Measurements from ENCODE around the gene CAPZA2.
"Not testable (repeated sequence)": the region's sequence is repeated elsewhere in the genome, so short reads cannot be mapped to it uniquely, and the experiment has no call there.

Gene CAPZA2
- total RNA-seq, result 71.4 to 113 reads per million in 2 donors

DNA sequence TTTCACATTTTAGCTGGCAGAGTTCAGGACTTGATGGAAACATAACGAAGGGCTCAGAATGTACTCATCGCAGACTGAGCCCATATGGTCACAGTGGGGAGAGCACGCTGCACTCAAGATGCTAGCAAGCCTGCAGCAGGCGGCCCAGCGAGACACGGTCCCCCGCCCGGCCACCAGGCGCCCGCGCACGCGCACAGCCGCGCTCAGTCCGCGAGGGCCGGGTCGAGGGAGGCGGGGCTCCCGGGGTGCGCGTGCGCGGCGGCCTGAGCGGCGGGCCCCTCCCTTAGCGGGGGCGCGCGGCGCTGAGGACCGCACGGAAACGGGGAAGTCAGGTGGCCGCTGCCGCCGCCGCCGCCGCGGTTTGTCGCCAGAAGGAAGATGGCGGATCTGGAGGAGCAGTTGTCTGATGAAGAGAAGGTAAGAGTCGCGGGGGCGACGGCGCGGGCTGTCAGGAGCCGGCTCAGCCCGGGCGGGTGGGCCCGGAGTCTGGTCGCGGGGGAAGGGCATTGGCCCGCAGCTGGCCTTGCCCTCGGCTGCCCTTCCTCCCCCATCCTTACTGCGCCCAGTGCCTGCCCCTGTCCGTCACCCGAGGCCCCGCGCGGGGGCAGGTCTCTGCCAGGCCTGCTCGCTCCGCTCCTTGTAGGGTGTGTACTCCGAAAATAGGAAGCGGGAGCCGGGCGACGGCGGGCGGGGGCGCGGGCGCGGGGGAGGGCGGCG lies at the start of gene CAPZA2:
Gene CAPZA2, plus strand, starts transcription at position 354 of the 717 bp plus-strand sequence. Its CDS starts 25 bp downstream, at position 379.
- peak; percentile 94 for DNase-seq

- no peak for DNase-seq
These were observed 49.5 kb upstream of the CAPZA2 start for GRCh38 chr7:116812860-116813259.

GRCh38 chr7:116813371-116813770 lies 49.0 kb upstream of the CAPZA2 start:
- DNase-seq, result not testable (repeated sequence)

DNA sequence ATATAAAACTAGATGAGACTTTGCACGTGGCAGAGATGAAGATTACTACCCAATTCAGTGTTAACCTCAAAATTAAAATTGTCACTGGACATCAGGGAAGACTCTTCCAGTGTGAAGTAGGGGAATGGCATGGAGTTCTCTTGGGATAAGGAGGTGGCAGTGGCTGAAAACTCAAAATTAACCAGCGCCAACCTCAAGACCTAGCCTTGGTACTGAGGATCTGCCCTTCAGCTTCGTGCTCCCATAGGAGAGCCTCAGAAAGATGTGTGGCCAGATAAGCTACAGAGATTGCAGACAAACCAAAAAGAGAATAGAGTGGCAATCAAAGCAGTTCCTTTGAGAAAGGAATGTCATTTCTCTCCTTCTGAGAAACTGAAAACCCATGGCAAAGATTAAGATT lies 47.3 kb upstream of the CAPZA2 start:
- no peak for DNase-seq

- no peak for DNase-seq
These were observed 42.2 kb upstream of the CAPZA2 start for GRCh38 chr7:116820149-116820548.

- not testable (repeated sequence) for DNase-seq
These were observed 40.7 kb upstream of the CAPZA2 start for GRCh38 chr7:116821647-116822046.

GRCh38 chr7:116824449-116824848 lies 37.9 kb upstream of the CAPZA2 start:
- no peak for DNase-seq

GRCh38 chr7:116828281-116828680 lies 34.1 kb upstream of the CAPZA2 start:
- DNase-seq, result no peak

GRCh38 chr7:116829041-116829440 lies 33.3 kb upstream of the CAPZA2 start:
- no peak for DNase-seq

DNA sequence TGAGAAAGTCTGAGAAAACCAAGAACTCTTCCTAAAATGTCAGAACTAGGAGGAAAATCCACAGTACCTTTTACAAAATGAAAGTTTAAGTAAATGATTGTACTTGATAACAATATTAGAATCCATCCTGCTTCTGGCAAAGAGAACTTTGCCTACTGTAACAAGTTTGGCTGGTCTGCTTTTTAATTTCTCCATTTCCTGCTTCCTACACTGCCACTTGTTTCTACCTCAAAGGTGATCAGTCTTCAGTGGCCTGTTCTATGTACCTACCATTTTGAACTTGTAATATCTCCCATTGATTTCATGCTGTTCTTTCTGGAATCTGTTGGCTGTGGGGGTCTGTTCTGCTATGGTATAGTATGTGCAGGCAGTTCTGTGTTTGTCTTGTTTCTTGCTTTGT lies 32.9 kb upstream of the CAPZA2 start:
- no peak for DNase-seq

- no peak for DNase-seq
These were observed 29.7 kb upstream of the CAPZA2 start for GRCh38 chr7:116832692-116833091.

- no peak for DNase-seq
These were observed 27.4 kb upstream of the CAPZA2 start for GRCh38 chr7:116834815-116835504.

DNA sequence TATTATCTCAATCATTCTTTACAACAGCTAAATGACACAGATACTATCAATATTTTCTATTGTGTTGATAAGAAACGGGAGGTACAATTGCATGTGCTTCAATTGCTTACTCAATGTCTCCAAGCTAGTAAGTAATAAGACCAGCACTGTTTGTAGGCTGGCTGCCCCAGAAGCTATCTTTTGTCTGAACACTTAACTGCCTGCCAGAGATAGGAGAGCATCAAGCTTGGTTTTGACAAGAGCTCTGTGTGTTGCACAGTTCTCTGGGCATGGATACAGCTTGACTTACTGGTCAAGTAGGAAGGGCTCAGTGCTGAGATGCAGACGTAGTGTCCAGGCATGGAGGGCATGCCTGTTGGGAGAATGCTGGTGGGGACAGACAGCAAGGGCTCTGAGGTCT lies 26.3 kb upstream of the CAPZA2 start:
- DNase-seq, result no peak

GRCh38 chr7:116836911-116837310 lies 25.5 kb upstream of the CAPZA2 start:
- DNase-seq, result no peak

- DNase-seq, result no peak
These were observed 24.8 kb upstream of the CAPZA2 start for GRCh38 chr7:116837586-116837985.

GRCh38 chr7:116840256-116840655 lies 22.1 kb upstream of the CAPZA2 start:
- no peak for DNase-seq

DNA sequence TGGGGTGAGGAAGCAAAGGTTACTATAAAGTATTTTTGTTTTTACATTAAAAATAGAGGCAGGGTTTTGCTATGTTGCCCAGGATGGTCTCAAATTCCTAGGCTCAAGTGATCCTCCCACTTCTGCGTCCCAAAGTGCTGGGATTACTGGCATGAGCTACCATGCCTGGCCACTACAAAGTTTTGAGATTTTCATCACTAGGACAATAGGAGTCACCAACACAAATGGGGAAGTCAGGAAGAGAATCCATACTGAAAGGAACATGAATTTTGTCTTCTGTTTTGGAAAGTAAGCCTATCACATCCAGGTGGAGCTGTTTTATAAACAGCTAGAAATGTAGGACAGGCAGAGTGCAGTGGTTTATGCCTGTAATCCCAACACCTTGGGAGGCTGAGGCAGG lies 20.0 kb upstream of the CAPZA2 start:
- DNase-seq, result no peak

- no peak for DNase-seq
These were observed 19.0 kb upstream of the CAPZA2 start for GRCh38 chr7:116843378-116843777.

DNA sequence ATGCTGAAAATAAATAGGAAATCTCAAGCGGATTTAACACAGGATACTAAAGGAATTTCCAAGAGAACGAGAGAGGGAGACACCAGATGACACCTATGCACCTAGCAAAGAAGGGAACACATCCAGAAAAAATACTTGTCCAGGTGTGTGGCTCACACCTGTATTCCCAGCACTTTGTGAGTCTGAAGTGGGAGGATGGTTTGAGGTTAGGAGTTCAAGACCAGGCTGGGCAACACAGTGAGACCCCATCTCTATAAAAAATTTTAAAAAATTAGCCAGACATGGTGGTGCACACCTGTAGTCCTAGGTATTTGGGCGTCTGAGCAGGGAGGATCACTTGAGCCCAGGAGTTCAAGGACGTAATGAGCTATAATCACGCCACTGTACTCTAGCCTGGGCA lies 11.2 kb upstream of the CAPZA2 start:
- DNase-seq, result no peak

- no peak for DNase-seq
These were observed 10.7 kb upstream of the CAPZA2 start for GRCh38 chr7:116851671-116852070.

DNA sequence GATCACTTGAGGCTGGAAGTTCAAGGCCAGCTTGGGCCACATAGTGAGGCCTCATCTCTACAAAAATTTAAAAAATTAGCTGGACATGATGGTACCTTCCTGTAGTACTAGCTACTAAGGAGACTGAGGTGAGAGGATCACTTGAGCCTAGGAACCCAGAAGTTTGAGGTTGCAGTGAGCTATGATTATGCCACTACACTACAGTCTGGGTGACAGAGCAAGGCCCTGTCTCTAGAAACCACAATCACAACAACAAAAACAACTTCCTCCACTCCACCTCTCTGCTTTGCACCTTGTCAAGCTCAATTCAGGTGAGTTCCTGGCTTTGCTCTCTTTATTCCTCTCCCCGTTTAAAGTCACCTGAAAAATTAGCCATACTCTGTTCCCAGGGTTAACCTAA lies 8.3 kb upstream of the CAPZA2 start:
- no peak for DNase-seq

GRCh38 chr7:116857052-116857451 lies 5.3 kb upstream of the CAPZA2 start:
- no peak for DNase-seq

DNA sequence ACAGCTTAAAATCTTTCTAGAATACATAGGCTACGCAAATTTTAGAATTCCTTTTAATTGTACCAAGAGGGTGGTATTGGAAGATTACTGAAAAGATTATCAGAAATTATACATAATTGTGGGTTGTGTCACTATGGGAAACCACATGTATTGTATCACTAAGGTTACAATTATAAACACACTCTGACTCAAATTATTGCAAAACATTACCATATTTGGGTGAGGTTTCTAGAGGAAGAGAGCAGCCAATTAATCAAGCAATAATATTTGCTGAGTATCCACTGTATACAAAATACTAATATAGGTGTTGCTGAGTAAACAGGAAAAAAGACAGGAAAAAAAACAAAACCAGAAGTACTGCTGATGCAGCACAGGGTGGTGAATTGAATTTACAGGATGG lies 3.1 kb upstream of the CAPZA2 start:
- no peak for DNase-seq

DNA sequence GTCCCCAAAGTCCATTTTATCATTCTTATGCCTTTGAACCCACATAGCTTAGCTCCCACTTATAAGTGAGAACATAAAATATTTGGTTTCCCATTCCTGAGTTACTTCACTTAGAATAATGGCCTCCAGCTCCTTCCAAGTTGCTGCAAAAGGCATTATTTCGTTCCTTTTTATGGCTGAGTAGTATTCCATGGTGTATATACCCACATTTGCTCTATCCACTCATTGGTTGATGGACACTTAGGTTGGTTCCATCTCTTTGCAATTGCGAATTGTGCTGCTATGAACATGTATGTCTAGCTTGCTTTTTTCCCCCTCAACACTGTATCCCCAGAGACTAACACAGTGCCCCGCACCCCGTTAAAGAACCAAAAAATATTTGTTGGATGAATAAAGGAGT lies 670 bp upstream of the CAPZA2 start:
- no peak for DNase-seq

All from T-helper 9 cell (primary cell).